GM23338 (cell line): ENCODE data around the gene OCEL1. TPM values are rescaled to one million over a fixed set of nuclear protein-coding genes. Genes with fewer than 3 reads are reported as not detected.

Source experiments
- ATAC-seq: fragments of 200-7000 bp; cut with Tn5 transposase; 3 replicates; pipeline ENCODE4 v1.9.1; 2020
- DNase-seq: peaks from one replicate; pipeline ENCODE4 v3.0.0-alpha.2; 2015; ENCODE audit warnings: low spot score
- H2AFZ ChIP-seq: fragments of 200-600 bp; sonication (generic); 2 replicates; pipeline ENCODE4 v1.8.0; 2016; ENCODE audit warnings: antibody characterized with exemption, mild to moderate bottlenecking, moderate library complexity
- H3F3A ChIP-seq: fragments of 200-600 bp; sonication (generic); replicated peaks from 2 replicates; pipeline ENCODE4 v1.8.0; 2017; ENCODE audit warnings: antibody characterized with exemption, mixed run types, low read depth
- H3K27ac ChIP-seq: fragments of 200-600 bp; sonication (generic); 2 replicates; pipeline ENCODE4 v1.6.1; 2016; ENCODE audit warnings: low read depth
- H3K27me3 ChIP-seq: fragments of 200-600 bp; sonication (generic); 2 replicates; pipeline ENCODE4 v1.8.0; 2016; ENCODE audit warnings: mild to moderate bottlenecking, mixed run types, moderate library complexity; ENCODE audit not compliant: insufficient read depth
- H3K36me3 ChIP-seq: fragments of 200-600 bp; sonication (generic); 2 replicates; pipeline ENCODE4 v1.8.0; 2016; ENCODE audit warnings: mild to moderate bottlenecking; ENCODE audit not compliant: insufficient read depth
- H3K4me1 ChIP-seq: fragments of 200-600 bp; sonication (generic); 2 replicates; pipeline ENCODE4 v1.8.0; 2016; ENCODE audit warnings: mild to moderate bottlenecking, moderate library complexity; ENCODE audit not compliant: insufficient read depth
- H3K4me2 ChIP-seq: fragments of 200-600 bp; sonication (generic); 2 replicates; pipeline ENCODE4 v1.7.1; 2017; ENCODE audit warnings: mixed run types
- H3K4me3 ChIP-seq: fragments of 200-600 bp; sonication (generic); 2 replicates; pipeline ENCODE4 v1.6.1; 2016; ENCODE audit warnings: mixed run types
- H3K79me2 ChIP-seq: fragments of 200-600 bp; sonication (generic); replicated peaks from 2 replicates; pipeline ENCODE4 v1.8.0; 2017; ENCODE audit warnings: mild to moderate bottlenecking; ENCODE audit not compliant: insufficient read depth
- H3K9me2 ChIP-seq: fragments of 200-600 bp; sonication (generic); 2 replicates; pipeline ENCODE4 v1.8.0; 2017; ENCODE audit not compliant: insufficient read depth
- H4K20me1 ChIP-seq: fragments of 200-600 bp; sonication (generic); replicated peaks from 2 replicates; pipeline ENCODE4 v1.8.0; 2017; ENCODE audit warnings: mild to moderate bottlenecking; ENCODE audit not compliant: insufficient read depth
- H3K27ac Mint-ChIP-seq: 2 replicates; pipeline ENCODE4 v1.8.0; 2020; ENCODE audit warnings: inconsistent platforms, mild to moderate bottlenecking, moderate library complexity, mixed read lengths
- H3K27me3 Mint-ChIP-seq: 3 replicates; pipeline ENCODE4 v1.8.0; 2022; ENCODE audit warnings: low read depth, mild to moderate bottlenecking, moderate library complexity, mixed read lengths, inconsistent platforms; ENCODE audit not compliant: insufficient read depth, poor library complexity
- H3K36me3 Mint-ChIP-seq: 3 replicates; pipeline ENCODE4 v1.8.0; 2021; ENCODE audit warnings: low read depth, mild to moderate bottlenecking, inconsistent platforms, moderate library complexity, mixed read lengths
- H3K4me1 Mint-ChIP-seq: 3 replicates; pipeline ENCODE4 v1.8.0; 2020; ENCODE audit warnings: mild to moderate bottlenecking, inconsistent platforms, mixed read lengths
- H3K4me3 Mint-ChIP-seq: 3 replicates; pipeline ENCODE4 v1.8.0; 2021; ENCODE audit warnings: moderate library complexity, mild to moderate bottlenecking, inconsistent platforms, mixed read lengths
- H3K9me3 Mint-ChIP-seq: 3 replicates; pipeline ENCODE4 v1.8.0; 2020; ENCODE audit warnings: moderate library complexity, mild to moderate bottlenecking, inconsistent platforms, mixed read lengths
- CREB1 ChIP-seq: fragments of 250-450 bp; sonication (Bioruptor Pico); IDR thresholded peaks from 2 replicates; pipeline ENCODE4 v1.5.0; 2020; ENCODE audit warnings: low read depth, mild to moderate bottlenecking, moderate library complexity
- CTCF ChIP-seq, 2 experiments: fragments of 200-600 bp in 1 of 2; sonication (generic) in 1 of 2; conservative IDR thresholded peaks; 2 replicates each; pipeline versions ENCODE4 v1.5.1 to v1.6.1; 2016 to 2017; ENCODE audit warnings: antibody characterized with exemption in 2 of 2, low read depth in 2 of 2, mild to moderate bottlenecking in 2 of 2, moderate library complexity in 1 of 2
- EZH2 ChIP-seq: fragments of 200-600 bp; sonication (generic); IDR thresholded peaks from one replicate; pipeline ENCODE4 v1.8.0; 2017; ENCODE audit warnings: antibody characterized with exemption, mild to moderate bottlenecking, low read depth; ENCODE audit not compliant: unreplicated experiment
- EZH2phosphoT487 ChIP-seq: fragments of 200-600 bp; sonication (generic); IDR thresholded peaks from one replicate; pipeline ENCODE4 v1.8.1; 2018; ENCODE audit warnings: antibody characterized with exemption; ENCODE audit not compliant: unreplicated experiment
- JUNB ChIP-seq: IDR thresholded peaks from one replicate; pipeline ENCODE4 v1.6.1; 2016; ENCODE audit warnings: antibody characterized with exemption; ENCODE audit not compliant: unreplicated experiment
- NANOG ChIP-seq: IDR thresholded peaks from 2 replicates; pipeline ENCODE4 v1.6.1; 2016; ENCODE audit warnings: antibody characterized with exemption, borderline replicate concordance
- POLR2AphosphoS5 ChIP-seq: IDR thresholded peaks from 2 replicates; pipeline ENCODE4 v1.6.1; 2016; ENCODE audit warnings: antibody characterized with exemption, low read depth
- STAT1 ChIP-seq: IDR thresholded peaks from one replicate; pipeline ENCODE4 v1.6.1; 2016; ENCODE audit warnings: antibody characterized with exemption; ENCODE audit not compliant: unreplicated experiment
- ZNF114 ChIP-seq: fragments of 250-450 bp; sonication (Bioruptor Pico); IDR thresholded peaks from 2 replicates; pipeline ENCODE4 v1.5.0; 2020; ENCODE audit warnings: mild to moderate bottlenecking, moderate library complexity
- ZNF331 ChIP-seq: fragments of 250-450 bp; sonication (Bioruptor Pico); IDR thresholded peaks from 2 replicates; pipeline ENCODE4 v1.5.0; 2020; ENCODE audit warnings: low read depth, mild to moderate bottlenecking, moderate library complexity
- ZNF462 ChIP-seq: fragments of 250-450 bp; sonication (Bioruptor Pico); IDR thresholded peaks from 2 replicates; pipeline ENCODE4 v1.5.0; 2020; ENCODE audit warnings: mild to moderate bottlenecking, moderate library complexity
- polyA plus RNA-seq: library from polyadenylated mRNA; unstranded; fragments of >200 nt; fragmentation: Nextera tagmentation; extraction: Ambion mirVana; gene quantifications from 2 replicates; pipeline ENCODE4 v1.2.1, GENCODE V29; 2016
- total RNA-seq: library from RNA; depleted of rRNA; stranded (reverse); fragments of >200 nt; shearing (Covaris generic); gene quantifications from 2 replicates; pipeline ENCODE4 v1.2.3, GENCODE V29; 2014
- TF ChIP-seq, protein P1 (sequence below): IDR thresholded peaks from one replicate; pipeline ENCODE4 v1.6.1; 2018; ENCODE audit warnings: antibody characterized with exemption; ENCODE audit not compliant: unreplicated experiment
- TF ChIP-seq, protein P2 (sequence below): IDR thresholded peaks from 2 replicates; pipeline ENCODE4 v1.6.1; 2016; ENCODE audit warnings: antibody characterized with exemption

The OCEL1 gene
- total and polyA plus RNA-seq, 2 experiments from 2014 or later = 12.7 to 47.4 TPM

- no peak for TF ChIP-seq EZH2phosphoT487
- no peak for TF ChIP-seq STAT1
These were observed 29.2 kb downstream of the OCEL1 start (continued) for GRCh38 chr19:17255150-17255621.

DNA sequence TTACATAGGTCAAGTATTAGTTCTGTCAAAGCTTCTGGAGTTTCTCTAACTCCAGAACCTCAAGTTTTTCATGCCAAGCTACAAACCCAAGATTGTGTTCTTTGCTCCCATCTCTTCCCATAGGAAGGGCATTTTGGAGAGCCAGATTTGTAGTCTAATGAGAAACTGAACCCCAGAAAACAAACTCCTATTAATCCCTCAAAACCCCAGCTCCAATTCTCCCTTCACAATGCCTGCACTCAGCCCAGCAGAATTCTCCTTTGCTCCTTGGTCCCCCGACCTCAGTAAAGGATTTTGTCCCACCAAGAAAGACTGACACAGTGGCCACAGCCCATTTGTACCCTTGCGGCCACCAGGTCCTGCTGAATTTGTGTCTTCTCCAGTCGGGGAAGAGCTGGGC is 30.1 kb downstream of the OCEL1 start:
- H3F3A ChIP-seq = no peaks in the 10 kb centered on the region; the same call in 1 of the 2 replicates
- no peak for TF ChIP-seq STAT1
- no peak for TF ChIP-seq POLR2AphosphoS5
- no peak for TF ChIP-seq JUNB
- TF ChIP-seq NANOG = no peak
- TF ChIP-seq, protein P1, sequence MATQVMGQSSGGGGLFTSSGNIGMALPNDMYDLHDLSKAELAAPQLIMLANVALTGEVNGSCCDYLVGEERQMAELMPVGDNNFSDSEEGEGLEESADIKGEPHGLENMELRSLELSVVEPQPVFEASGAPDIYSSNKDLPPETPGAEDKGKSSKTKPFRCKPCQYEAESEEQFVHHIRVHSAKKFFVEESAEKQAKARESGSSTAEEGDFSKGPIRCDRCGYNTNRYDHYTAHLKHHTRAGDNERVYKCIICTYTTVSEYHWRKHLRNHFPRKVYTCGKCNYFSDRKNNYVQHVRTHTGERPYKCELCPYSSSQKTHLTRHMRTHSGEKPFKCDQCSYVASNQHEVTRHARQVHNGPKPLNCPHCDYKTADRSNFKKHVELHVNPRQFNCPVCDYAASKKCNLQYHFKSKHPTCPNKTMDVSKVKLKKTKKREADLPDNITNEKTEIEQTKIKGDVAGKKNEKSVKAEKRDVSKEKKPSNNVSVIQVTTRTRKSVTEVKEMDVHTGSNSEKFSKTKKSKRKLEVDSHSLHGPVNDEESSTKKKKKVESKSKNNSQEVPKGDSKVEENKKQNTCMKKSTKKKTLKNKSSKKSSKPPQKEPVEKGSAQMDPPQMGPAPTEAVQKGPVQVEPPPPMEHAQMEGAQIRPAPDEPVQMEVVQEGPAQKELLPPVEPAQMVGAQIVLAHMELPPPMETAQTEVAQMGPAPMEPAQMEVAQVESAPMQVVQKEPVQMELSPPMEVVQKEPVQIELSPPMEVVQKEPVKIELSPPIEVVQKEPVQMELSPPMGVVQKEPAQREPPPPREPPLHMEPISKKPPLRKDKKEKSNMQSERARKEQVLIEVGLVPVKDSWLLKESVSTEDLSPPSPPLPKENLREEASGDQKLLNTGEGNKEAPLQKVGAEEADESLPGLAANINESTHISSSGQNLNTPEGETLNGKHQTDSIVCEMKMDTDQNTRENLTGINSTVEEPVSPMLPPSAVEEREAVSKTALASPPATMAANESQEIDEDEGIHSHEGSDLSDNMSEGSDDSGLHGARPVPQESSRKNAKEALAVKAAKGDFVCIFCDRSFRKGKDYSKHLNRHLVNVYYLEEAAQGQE = no peak
- no peak for TF ChIP-seq ZNF331
- TF ChIP-seq EZH2 = no peak
- no peak for TF ChIP-seq ZNF462 (CRISPR knock-in tag)
- no peak for TF ChIP-seq CREB1 (CRISPR knock-in tag)
- TF ChIP-seq, protein P2, sequence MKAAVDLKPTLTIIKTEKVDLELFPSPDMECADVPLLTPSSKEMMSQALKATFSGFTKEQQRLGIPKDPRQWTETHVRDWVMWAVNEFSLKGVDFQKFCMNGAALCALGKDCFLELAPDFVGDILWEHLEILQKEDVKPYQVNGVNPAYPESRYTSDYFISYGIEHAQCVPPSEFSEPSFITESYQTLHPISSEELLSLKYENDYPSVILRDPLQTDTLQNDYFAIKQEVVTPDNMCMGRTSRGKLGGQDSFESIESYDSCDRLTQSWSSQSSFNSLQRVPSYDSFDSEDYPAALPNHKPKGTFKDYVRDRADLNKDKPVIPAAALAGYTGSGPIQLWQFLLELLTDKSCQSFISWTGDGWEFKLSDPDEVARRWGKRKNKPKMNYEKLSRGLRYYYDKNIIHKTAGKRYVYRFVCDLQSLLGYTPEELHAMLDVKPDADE = no peak
- no peak for TF ChIP-seq CTCF (conservative IDR thresholded peaks at IDR 0.05; ENCODE audit: low read depth in 2 of 2)
- no peak for TF ChIP-seq ZNF114 (CRISPR knock-in tag)
- no peak for TF ChIP-seq EZH2phosphoT487
- no peaks in the 10 kb centered on the region for H3K9me2 ChIP-seq
- H2AFZ ChIP-seq = no peak overlapping the region
- no peak overlapping the region for H3K27ac ChIP-seq
- H3K27me3 Mint-ChIP-seq = peaks cover 14% of the 10 kb centered on the region
- H3K4me2 ChIP-seq = no peak overlapping the region
- no peak overlapping the region for H3K27ac Mint-ChIP-seq
- no peaks in the 10 kb centered on the region for H4K20me1 ChIP-seq
- H3K79me2 ChIP-seq = no peaks in the 10 kb centered on the region
- H3K4me3 Mint-ChIP-seq = no peak overlapping the region
- no peak overlapping the region for H3K4me3 ChIP-seq
- H3K27me3 ChIP-seq = no peaks in the 10 kb centered on the region
- peaks cover 3% of the 10 kb centered on the region; the same call in 1 of the 2 replicates for H3K36me3 ChIP-seq
- DNase-seq (no peak), ATAC-seq (no peak)
- peaks cover 21% of the 10 kb centered on the region; the same call in 2 of the 3 replicates for H3K9me3 Mint-ChIP-seq
- peaks cover 5% of the 10 kb centered on the region; the same call in 1 of the 3 replicates for H3K4me1 Mint-ChIP-seq
- H3K36me3 Mint-ChIP-seq = peaks cover 42% of the 10 kb centered on the region
- H3K4me1 ChIP-seq = no peaks in the 10 kb centered on the region
